ENCODE data around the gene BSN.

The BSN gene

GRCh38 chr3:49609314-49609713 is 55.0 kb downstream of the BSN start:
- TF ChIP-seq, protein P1, sequence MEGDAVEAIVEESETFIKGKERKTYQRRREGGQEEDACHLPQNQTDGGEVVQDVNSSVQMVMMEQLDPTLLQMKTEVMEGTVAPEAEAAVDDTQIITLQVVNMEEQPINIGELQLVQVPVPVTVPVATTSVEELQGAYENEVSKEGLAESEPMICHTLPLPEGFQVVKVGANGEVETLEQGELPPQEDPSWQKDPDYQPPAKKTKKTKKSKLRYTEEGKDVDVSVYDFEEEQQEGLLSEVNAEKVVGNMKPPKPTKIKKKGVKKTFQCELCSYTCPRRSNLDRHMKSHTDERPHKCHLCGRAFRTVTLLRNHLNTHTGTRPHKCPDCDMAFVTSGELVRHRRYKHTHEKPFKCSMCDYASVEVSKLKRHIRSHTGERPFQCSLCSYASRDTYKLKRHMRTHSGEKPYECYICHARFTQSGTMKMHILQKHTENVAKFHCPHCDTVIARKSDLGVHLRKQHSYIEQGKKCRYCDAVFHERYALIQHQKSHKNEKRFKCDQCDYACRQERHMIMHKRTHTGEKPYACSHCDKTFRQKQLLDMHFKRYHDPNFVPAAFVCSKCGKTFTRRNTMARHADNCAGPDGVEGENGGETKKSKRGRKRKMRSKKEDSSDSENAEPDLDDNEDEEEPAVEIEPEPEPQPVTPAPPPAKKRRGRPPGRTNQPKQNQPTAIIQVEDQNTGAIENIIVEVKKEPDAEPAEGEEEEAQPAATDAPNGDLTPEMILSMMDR (IDR thresholded peaks at IDR 0.05): no peak

GRCh38 chr3:49609815-49610214 is 55.5 kb downstream of the BSN start:
- TF ChIP-seq, protein P1 (IDR thresholded peaks at IDR 0.05): no peak

DNA sequence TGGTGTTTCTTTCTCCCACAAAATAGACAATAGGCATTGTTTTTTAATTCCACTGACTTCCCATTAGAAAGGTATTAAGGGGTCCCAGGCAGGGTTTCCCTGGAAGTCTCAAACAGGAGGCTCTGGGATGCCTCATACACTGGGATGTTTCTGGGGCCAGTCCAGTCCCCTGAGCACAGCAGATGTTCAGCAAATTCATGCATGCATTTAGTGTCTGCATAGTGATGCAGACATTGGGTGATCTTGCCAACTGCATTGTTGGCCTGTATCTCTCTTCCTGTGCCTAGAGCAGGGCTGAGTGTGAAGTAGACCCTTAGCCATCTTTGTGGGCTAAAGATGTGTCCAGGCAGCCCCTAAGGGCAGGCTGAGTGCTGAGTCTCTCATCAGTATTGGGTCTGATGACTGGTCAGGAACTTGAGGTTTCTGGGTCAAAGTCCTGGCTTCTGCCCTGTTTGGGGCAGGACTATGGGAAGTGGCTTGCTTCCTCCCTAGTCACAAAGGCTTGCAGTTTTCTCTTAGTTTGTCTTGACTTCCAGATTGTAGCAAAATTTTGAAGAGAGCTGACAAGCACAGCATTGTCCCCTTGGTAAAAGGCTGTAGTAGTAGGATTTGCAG is 56.5 kb downstream of the BSN start:
- TF ChIP-seq, protein P1 (IDR thresholded peaks at IDR 0.05): no peak

- TF ChIP-seq, protein P1 (IDR thresholded peaks at IDR 0.05): no peak
Measured at GRCh38 chr3:49611291-49611690, 57.0 kb downstream of the BSN start.

GRCh38 chr3:49611719-49612118 is 57.4 kb downstream of the BSN start:
- TF ChIP-seq, protein P1 (IDR thresholded peaks at IDR 0.05): no peak

GRCh38 chr3:49614936-49615335 is 60.7 kb downstream of the BSN start:
- TF ChIP-seq, protein P1 (IDR thresholded peaks at IDR 0.05): no peak

GRCh38 chr3:49616061-49616460 is 61.8 kb downstream of the BSN start:
- TF ChIP-seq, protein P1 (IDR thresholded peaks at IDR 0.05): no peak

- TF ChIP-seq, protein P1 (IDR thresholded peaks at IDR 0.05): no peak
Measured at GRCh38 chr3:49616491-49616941, 62.2 kb downstream of the BSN start.
